Ascending aorta (tissue), 2 donors: ENCODE results near the gene TRANK1. TPM values are rescaled to one million over a fixed set of nuclear protein-coding genes. Genes with fewer than 3 reads are reported as not detected.

Experiments
- DNase-seq, 2 donors: peaks; one replicate each; pipeline ENCODE4 v3.0.0-alpha.2; 2019; ENCODE audit warnings: low spot score in 2 of 2
- H3K27ac ChIP-seq, 2 donors: fragments of 200-600 bp; sonication (generic); one replicate each; pipeline ENCODE4 v1.5.1; 2016 to 2017; ENCODE audit warnings: mild to moderate bottlenecking in 1 of 2
- H3K27me3 ChIP-seq: fragments of 200-600 bp; sonication (generic); one replicate; pipeline ENCODE4 v1.5.1; 2017
- H3K36me3 ChIP-seq, 2 donors: fragments of 200-600 bp; sonication (generic); one replicate each; pipeline ENCODE4 v1.5.1; 2016
- H3K4me1 ChIP-seq, 2 donors: fragments of 200-600 bp; sonication (generic); one replicate each; pipeline ENCODE4 v1.5.1; 2016 to 2017; ENCODE audit warnings: mild to moderate bottlenecking in 1 of 2
- H3K4me3 ChIP-seq, 2 donors: fragments of 200-600 bp; sonication (generic); one replicate each; pipeline ENCODE4 v1.5.1; 2016 to 2017; ENCODE audit warnings: mild to moderate bottlenecking in 1 of 2
- H3K9me3 ChIP-seq, 2 donors: fragments of 200-600 bp; sonication (generic); one replicate each; pipeline ENCODE4 v1.5.1; 2016
- intact Hi-C: fragments of 100-400 bp; cut with DNase I; formaldehyde crosslinking; loops from one replicate; pipeline ENCODE4 v1.15.1; 2023
- total RNA-seq: library from RNA; depleted of rRNA; stranded (reverse); fragments of >200 nt; gene quantifications from one replicate; pipeline ENCODE4 v1.1.0, GENCODE V29; 2016
- TF ChIP-seq, protein P1 (sequence below), 3 experiments: fragments of 200-600 bp in 2 of 3; fragments of 450-650 bp in 1 of 3; sonication (generic) in 2 of 3; IDR thresholded peaks; one replicate each; pipeline ENCODE4 v1.5.1; 2016 to 2019; ENCODE audit warnings: antibody characterized with exemption in 3 of 3, mild to moderate bottlenecking in 1 of 3, moderate library complexity in 1 of 3

TRANK1 gene
- total RNA-seq, 1 donor from 2014 or later = 14.8 TPM

DNA sequence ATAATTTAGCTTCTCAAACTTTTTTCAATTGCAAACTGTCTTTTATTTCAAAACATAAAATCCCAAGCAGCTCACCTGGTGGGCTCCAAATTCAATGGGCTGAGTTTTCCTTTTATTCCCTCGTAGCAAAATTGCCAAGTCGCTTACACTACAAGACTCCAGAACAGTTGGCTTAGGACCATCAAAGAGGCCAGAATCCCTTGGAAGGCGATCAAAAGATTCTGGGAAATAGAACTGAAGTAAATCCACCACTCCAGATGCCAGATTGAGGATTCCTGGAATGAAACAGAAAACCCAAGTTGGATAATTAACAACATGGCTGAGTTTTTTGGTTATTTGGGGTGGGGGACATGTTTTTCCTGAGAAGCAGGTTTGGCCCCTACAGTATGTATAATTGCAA, 92.8 kb downstream of the TRANK1 start:
- no peaks in the 10 kb centered on the region for H3K9me3 ChIP-seq
- no peak overlapping the region for H3K27ac ChIP-seq
- H3K36me3 ChIP-seq = peaks cover 31 to 62% of the 10 kb centered on the region in 2 donors
- TF ChIP-seq, protein P1, sequence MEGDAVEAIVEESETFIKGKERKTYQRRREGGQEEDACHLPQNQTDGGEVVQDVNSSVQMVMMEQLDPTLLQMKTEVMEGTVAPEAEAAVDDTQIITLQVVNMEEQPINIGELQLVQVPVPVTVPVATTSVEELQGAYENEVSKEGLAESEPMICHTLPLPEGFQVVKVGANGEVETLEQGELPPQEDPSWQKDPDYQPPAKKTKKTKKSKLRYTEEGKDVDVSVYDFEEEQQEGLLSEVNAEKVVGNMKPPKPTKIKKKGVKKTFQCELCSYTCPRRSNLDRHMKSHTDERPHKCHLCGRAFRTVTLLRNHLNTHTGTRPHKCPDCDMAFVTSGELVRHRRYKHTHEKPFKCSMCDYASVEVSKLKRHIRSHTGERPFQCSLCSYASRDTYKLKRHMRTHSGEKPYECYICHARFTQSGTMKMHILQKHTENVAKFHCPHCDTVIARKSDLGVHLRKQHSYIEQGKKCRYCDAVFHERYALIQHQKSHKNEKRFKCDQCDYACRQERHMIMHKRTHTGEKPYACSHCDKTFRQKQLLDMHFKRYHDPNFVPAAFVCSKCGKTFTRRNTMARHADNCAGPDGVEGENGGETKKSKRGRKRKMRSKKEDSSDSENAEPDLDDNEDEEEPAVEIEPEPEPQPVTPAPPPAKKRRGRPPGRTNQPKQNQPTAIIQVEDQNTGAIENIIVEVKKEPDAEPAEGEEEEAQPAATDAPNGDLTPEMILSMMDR (IDR thresholded peaks at IDR 0.05) = no peak
- intact Hi-C loops = no loop called here
- no peaks in the 10 kb centered on the region for H3K4me1 ChIP-seq
- no peak for DNase-seq
- H3K4me3 ChIP-seq = no peak overlapping the region
- no peaks in the 10 kb centered on the region for H3K27me3 ChIP-seq

DNA sequence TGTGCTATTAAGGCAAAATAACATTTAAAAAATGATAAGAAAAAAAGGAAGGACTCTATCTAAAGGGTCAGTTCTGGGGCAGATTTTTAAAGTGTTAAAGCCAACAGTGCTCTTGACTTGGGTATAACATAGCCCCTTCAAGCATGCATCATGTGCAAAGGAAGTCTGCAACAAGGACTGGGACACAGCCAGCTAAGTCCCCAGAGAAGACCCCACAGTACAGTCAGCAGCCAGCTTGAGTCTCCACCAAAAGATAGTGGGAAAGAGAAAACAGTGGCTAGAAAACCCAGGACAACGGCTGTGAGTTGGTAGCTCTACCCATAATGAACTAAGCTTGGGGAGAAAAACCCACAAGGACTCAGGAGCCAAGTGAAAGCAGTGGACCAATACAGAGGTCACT, 94.1 kb downstream of the TRANK1 start:
- TF ChIP-seq, protein P1 (IDR thresholded peaks at IDR 0.05) = no peak
- Histone ChIP-seq H3K27me3 (no peaks in the 10 kb centered on the region), H3K27ac (no peak overlapping the region), H3K4me1 (no peaks in the 10 kb centered on the region), H3K9me3 (no peaks in the 10 kb centered on the region), H3K4me3 (no peak overlapping the region), H3K36me3 (peaks cover 34 to 64% of the 10 kb centered on the region in 2 donors)
- no peak for DNase-seq
- intact Hi-C loops = no loop called here

DNA sequence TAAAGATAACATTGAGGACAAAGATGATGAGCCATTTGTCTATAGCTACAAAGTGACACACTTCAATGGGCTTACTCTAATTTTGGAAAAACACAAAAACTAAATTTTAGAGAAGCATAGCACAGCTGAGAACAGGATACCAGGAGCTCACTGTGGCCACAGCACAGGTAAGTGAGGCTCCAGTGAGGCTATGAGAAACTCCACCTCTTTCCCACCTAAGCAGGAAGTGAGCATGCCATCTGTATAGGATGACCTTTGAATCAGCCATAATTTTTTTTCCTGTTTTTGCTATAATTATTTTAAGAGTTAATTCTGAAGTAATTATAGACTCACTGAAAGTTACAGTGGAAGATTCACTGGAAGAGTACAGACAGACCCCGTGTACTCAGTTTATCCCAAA, 98.4 kb downstream of the TRANK1 start:
- H3K4me1 ChIP-seq = no peaks in the 10 kb centered on the region
- TF ChIP-seq, protein P1 (IDR thresholded peaks at IDR 0.05) = no peak
- H3K4me3 ChIP-seq = no peak overlapping the region
- no peaks in the 10 kb centered on the region for H3K9me3 ChIP-seq
- intact Hi-C loops = no loop called here
- DNase-seq = no peak
- peaks cover 32 to 74% of the 10 kb centered on the region in 2 donors for H3K36me3 ChIP-seq
- no peak overlapping the region for H3K27ac ChIP-seq
- no peaks in the 10 kb centered on the region for H3K27me3 ChIP-seq

DNA sequence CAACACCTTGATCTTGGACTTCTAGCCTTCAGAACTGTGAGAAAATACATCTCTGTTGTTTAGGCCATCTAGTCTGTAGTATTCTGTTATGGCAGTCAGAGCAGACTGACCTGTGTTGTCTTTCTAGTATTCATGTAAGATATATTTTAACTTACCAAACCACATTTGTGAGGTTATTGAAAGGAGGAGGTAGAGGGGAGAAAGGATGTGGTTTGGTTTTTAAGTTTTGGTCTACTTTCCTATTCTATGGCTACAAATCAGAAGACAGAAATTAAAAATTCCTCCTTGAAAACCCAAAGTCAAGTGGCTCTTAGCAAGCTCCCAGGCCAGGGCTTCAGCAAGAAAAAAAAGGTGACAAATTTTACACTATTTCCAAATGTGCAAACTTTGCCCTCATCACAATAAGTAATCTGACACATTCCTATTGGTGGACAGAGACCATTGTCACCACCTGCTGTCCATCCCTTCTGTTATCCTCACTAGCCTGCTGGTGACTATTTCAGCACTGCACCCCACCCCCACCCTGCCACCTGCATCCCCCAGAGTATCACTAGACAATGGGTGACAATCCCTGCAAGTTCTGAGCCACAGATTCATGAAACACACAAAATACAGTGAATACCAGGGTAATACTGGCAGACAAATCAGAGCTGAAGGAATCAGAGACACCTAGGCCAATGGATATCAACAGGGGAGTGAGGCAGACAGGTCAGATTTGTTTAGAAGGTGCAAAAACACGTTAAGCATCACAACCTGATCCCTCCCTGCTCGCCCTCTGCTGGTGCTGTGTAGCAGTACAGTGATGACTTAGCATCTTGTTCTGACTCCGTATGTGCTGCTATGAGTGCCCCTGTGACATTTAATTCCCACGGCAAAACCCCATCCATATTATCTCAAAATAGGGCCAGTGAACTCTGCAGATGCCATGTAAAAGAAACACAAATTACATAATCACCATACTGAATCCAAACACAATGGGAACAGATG, 101.5 kb downstream of the TRANK1 start:
- intact Hi-C loops = no loop called here
- no peak for DNase-seq
- Histone ChIP-seq H3K4me1 (no peaks in the 10 kb centered on the region), H3K27me3 (no peaks in the 10 kb centered on the region), H3K36me3 (peaks cover 35 to 60% of the 10 kb centered on the region in 2 donors), H3K4me3 (no peak overlapping the region), H3K9me3 (no peaks in the 10 kb centered on the region), H3K27ac (no peak overlapping the region)
- TF ChIP-seq, protein P1 (IDR thresholded peaks at IDR 0.05) = peak in 2 of 3 experiments; percentile 19 to 23

DNA sequence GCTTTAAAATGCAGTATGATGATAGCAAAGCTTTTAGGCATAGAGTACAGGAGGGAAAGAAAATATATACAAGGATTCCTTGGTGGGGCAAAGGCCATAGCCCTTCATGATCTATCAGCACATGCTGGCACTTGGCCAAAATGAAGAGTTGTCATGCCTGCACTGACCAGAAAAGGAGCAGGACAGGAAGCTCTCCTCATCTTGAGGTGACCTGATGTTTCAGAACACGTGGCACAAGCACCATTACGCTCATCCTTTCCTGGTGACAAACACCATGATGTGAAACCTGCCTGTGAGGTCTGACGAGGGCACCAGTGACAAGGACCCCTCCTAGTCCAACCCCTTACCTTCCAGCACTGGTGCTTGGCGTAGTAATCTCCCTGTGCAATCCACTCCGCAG, 102.6 kb downstream of the TRANK1 start:
- TF ChIP-seq, protein P1 (IDR thresholded peaks at IDR 0.05) = no peak
- H3K4me3 ChIP-seq = no peak overlapping the region
- no peaks in the 10 kb centered on the region for H3K9me3 ChIP-seq
- DNase-seq = no peak
- H3K36me3 ChIP-seq = peaks cover 38 to 67% of the 10 kb centered on the region in 2 donors
- H3K27me3 ChIP-seq = no peaks in the 10 kb centered on the region
- H3K4me1 ChIP-seq = no peaks in the 10 kb centered on the region
- intact Hi-C loops = no loop called here
- no peak overlapping the region for H3K27ac ChIP-seq
